Activated CD8-positive, alpha-beta T cell treated with anti-CD3 and anti-CD28 coated beads for 36 hours (primary cell): ENCODE data around the gene CDC73. TPM values are rescaled to one million over a fixed set of nuclear protein-coding genes. Genes with fewer than 3 reads are reported as not detected.

Experiments
- ATAC-seq: fragments of 200-7000 bp; cut with Tn5 transposase; one replicate; pipeline ENCODE4 v1.10.0; 2021; ENCODE audit warnings: mild to moderate bottlenecking, moderate library complexity
- CTCF ChIA-PET: fragments of 350-600 bp; sonication (Branson Sonifier 250); formaldehyde crosslinking; loops from one replicate; lab custom pipeline; 2021; ENCODE audit warnings: antibody characterized with exemption; lab: Charles Lee
- POLR2A ChIA-PET: fragments of 350-600 bp; sonication (Branson Sonifier 250); formaldehyde crosslinking; loops from one replicate; lab custom pipeline; 2021; ENCODE audit warnings: antibody characterized with exemption; lab: Charles Lee
- DNase-seq: peaks from one replicate; pipeline ENCODE4 v3.0.0-alpha.2; 2020
- H3K27ac Mint-ChIP-seq: one replicate; pipeline ENCODE4 v1.8.0; 2021; ENCODE audit warnings: mild to moderate bottlenecking, mixed read lengths
- H3K27me3 Mint-ChIP-seq: one replicate; pipeline ENCODE4 v1.8.0; 2021; ENCODE audit warnings: mixed read lengths
- H3K36me3 Mint-ChIP-seq: one replicate; pipeline ENCODE4 v1.8.0; 2021; ENCODE audit warnings: low read depth, mixed read lengths
- H3K4me1 Mint-ChIP-seq: one replicate; pipeline ENCODE4 v1.8.0; 2021; ENCODE audit warnings: low read depth, mixed read lengths
- H3K4me3 Mint-ChIP-seq: one replicate; pipeline ENCODE4 v1.8.0; 2021; ENCODE audit warnings: mild to moderate bottlenecking, moderate library complexity, mixed read lengths
- H3K9me3 Mint-ChIP-seq: one replicate; pipeline ENCODE4 v1.8.0; 2021; ENCODE audit warnings: mixed read lengths
- CTCF ChIP-seq: fragments of 200-600 bp; IDR thresholded peaks from one replicate; pipeline ENCODE4 v1.8.0; 2022; ENCODE audit warnings: antibody characterized with exemption, mild to moderate bottlenecking
- intact Hi-C: fragments of 100-400 bp; cut with micrococcal nuclease; formaldehyde crosslinking; loops from one replicate; pipeline ENCODE4 v1.10.0; 2022
- total RNA-seq, 2 experiments: library from RNA; stranded (reverse); gene quantifications; one replicate each; pipeline ENCODE4 v1.2.3, GENCODE V29; 2021

CDC73 gene
- total RNA-seq, 2 experiments from 2014 or later: 45.1 to 50.2 TPM

DNA sequence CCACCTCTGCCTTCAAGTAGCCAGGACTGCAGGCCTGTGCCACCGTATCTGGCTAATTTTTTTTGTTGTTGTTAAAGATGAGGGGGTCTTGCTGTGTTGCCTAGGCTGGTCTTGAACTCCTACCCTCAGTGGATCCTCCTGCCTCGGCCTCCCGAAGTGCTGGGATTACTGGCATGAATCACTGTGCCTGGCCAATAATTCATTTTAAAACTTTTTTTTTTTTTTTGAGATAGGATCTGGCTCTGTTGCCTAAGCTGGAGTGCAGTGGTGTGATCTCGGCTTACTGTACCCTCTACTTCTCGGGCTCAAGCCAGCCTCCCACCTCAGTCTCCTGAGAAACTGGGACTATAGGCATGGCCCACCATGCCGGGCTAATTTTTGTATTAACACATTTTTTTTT is 3.5 kb downstream of the CDC73 start:
- Mint-ChIP-seq H3K9me3 (no peaks in the 10 kb centered on the region), H3K4me1 (peaks cover 39% of the 10 kb centered on the region), H3K27me3 (no peaks in the 10 kb centered on the region), H3K27ac (no peak overlapping the region), H3K4me3 (no peak overlapping the region), H3K36me3 (peaks cover 15% of the 10 kb centered on the region)
- ChIA-PET CTCF (no interaction called here), POLR2A (interaction anchor here (1.1 kb wide), 1 partner anchor 67 kb away, joined by 3 read pairs; the partner anchor contains the start of gene UCHL5)
- no peak for TF ChIP-seq CTCF
- ATAC-seq (no peak), DNase-seq (no peak)
- intact Hi-C loops: no loop called here

DNA sequence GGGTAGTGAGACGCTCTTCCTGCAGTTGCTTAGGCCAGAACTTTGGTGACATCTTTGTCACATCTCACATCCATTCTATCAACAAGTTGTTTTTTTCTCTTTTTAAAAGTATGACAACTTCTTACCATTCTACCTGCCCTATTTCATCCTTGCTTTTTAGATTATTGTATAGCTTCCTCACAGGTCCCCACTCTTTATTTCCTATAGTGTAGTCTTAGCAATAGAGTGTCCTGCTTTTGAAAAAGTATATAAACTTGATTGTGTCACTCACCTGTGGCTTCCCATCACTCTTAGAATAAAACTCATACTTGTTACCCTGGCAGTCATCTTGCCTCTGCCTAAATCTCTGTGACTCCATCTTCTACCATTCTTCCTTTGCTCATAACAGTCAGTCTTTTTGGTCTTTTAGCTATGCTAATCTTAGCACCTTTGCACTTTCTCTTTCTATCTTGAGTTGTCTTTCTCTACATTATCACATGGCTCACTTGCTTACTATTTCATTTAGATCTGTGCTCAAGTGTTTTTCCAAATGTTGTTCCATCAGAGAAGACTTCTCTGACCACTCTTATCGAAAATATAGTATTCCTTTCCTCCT is 9.5 kb downstream of the CDC73 start:
- Mint-ChIP-seq H3K36me3 (peaks cover 33% of the 10 kb centered on the region), H3K27ac (peak overlapping the region; percentile 27), H3K27me3 (no peaks in the 10 kb centered on the region), H3K4me3 (no peak overlapping the region), H3K4me1 (peaks cover 33% of the 10 kb centered on the region), H3K9me3 (no peaks in the 10 kb centered on the region)
- ChIA-PET CTCF (interaction anchor here (0.6 kb wide), 1 partner anchor 71 kb away, joined by 3 read pairs; no protein-coding TSS in a partner anchor), POLR2A (interaction anchor here (0.8 kb wide), 1 partner anchor 11 kb away, joined by 3 read pairs; no protein-coding TSS in a partner anchor)
- no peak for TF ChIP-seq CTCF
- ATAC-seq (peak; percentile 68), DNase-seq (no peak)
- intact Hi-C loops: no loop called here

- peaks cover 43% of the 10 kb centered on the region for H3K36me3 Mint-ChIP-seq
- H3K27ac Mint-ChIP-seq: no peak overlapping the region
These were observed 18.4 kb downstream of the CDC73 start for GRCh38 chr1:193140254-193140653.

DNA sequence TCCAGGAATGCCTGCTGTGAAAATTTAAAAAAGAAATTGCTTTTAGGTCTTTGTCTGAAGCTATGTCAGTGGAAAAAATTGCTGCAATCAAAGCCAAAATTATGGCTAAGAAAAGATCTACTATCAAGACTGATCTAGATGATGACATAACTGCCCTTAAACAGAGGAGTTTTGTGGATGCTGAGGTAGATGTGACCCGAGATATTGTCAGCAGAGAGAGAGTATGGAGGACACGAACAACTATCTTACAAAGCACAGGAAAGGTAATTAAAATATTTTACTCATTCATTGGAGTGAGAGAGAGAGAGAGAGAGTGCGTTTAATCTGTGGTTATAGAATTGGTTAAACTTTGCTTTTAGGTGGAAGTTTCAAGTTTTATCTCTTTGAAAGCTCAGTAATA is 20.0 kb downstream of the CDC73 start:
- Mint-ChIP-seq H3K9me3 (no peaks in the 10 kb centered on the region), H3K36me3 (peaks cover 45% of the 10 kb centered on the region), H3K27me3 (no peaks in the 10 kb centered on the region), H3K4me3 (no peak overlapping the region), H3K27ac (peak overlapping the region; percentile 49), H3K4me1 (peaks cover 19% of the 10 kb centered on the region)
- intact Hi-C loops: no loop called here
- ChIA-PET CTCF (interaction anchor here (1.6 kb wide), 1 partner anchor 19 kb away, joined by 4 read pairs; the partner anchor contains the start of gene CDC73), POLR2A (no interaction called here)
- ATAC-seq (peak; percentile 56), DNase-seq (peak; percentile 24)
- no peak for TF ChIP-seq CTCF

More at GRCh38 chr1:193140254-193140653, 18.4 kb downstream of the CDC73 start:
- no peaks in the 10 kb centered on the region for H3K27me3 Mint-ChIP-seq
- POLR2A ChIA-PET: no interaction called here
- CTCF ChIA-PET: no interaction called here
- intact Hi-C loops: no loop called here
- no peak for DNase-seq
- TF ChIP-seq CTCF: no peak
- H3K9me3 Mint-ChIP-seq: no peaks in the 10 kb centered on the region
- peaks cover 20% of the 10 kb centered on the region for H3K4me1 Mint-ChIP-seq
- no peak for ATAC-seq
- H3K4me3 Mint-ChIP-seq: no peak overlapping the region

GRCh38 chr1:193142409-193142808 is 20.6 kb downstream of the CDC73 start:
- peaks cover 41% of the 10 kb centered on the region for H3K36me3 Mint-ChIP-seq
- H3K27me3 Mint-ChIP-seq: no peaks in the 10 kb centered on the region
- H3K4me3 Mint-ChIP-seq: no peak overlapping the region
- ChIA-PET CTCF (interaction anchor here (1.6 kb wide), 1 partner anchor 20 kb away, joined by 4 read pairs; the partner anchor contains the start of gene CDC73), POLR2A (no interaction called here)
- no peak for TF ChIP-seq CTCF
- ATAC-seq (no peak), DNase-seq (no peak)
- intact Hi-C loops: no loop called here
- no peaks in the 10 kb centered on the region for H3K9me3 Mint-ChIP-seq
- H3K4me1 Mint-ChIP-seq: peaks cover 19% of the 10 kb centered on the region
- H3K27ac Mint-ChIP-seq: no peak overlapping the region
